Measurements from ENCODE around the gene STUB1. TPM values are rescaled to one million over a fixed set of nuclear protein-coding genes. Genes with fewer than 3 reads are reported as not detected.

STUB1 gene
- total and polyA plus RNA-seq, 2 of the 8 experiments (the other 6 are each of a cell fraction or from before 2014, with no cell fraction given): 89.9 to 103 TPM

DNA sequence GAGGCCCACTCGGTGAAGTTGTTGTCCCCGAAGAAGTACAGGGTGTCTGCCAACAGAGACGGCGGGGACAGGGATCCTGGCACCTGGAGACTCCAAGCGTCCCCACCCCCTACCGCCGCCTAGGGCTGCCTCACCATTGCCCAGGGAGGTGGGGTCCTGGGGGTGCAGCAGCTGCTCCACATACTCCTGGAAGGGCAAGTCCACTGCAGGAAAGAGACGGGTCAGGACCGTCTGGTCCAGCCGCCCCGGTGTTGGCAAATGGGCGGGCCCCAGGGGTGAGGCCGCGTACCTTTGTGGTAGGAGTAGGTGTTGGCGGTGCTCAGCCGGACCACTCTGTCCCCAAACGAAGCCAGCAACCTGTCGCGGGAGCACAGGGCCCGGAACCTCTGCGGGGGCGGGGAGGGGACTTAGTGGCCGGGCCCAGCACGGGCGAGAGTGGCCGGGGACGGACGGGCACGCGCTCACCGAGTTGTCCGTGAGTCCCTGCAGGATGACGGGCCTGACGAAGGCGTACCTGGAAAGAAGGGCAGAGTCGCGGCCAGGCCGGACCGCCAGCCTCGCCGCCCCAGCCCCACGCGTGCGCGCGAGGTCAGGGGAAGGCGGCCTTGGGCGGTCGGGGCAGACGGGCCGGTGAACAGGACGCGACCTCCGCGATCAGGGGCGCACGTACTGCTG lies 3.3 kb downstream of the STUB1 start (continued):
- TF ChIP-seq CHD7 (IDR thresholded peaks at IDR 0.05; ENCODE audit: insufficient replicate concordance, low read length) (no peak), BACH1 (IDR thresholded peaks at IDR 0.05; ENCODE audit: low read length) (0 out of 2 replicates have a peak, but pooled peaks have one; percentile 19), CTBP2 (IDR thresholded peaks at IDR 0.05; ENCODE audit: borderline replicate concordance, insufficient read depth, insufficient read length, low read length) (no peak), SIN3A (conservative IDR thresholded peaks at IDR 0.05 in 1 of 2, IDR thresholded peaks at IDR 0.05 in 1 of 2; ENCODE audit: low read depth in 1 of 2, low read length in 2 of 2) (0 out of 4 replicates have a peak, but pooled peaks of 1 of the 2 experiments have one; percentile 19), KDM5A (IDR thresholded peaks at IDR 0.05; ENCODE audit: low read length) (0 out of 2 replicates have a peak, but pooled peaks have one; percentile 38)
- TF ChIP-seq, protein P1, sequence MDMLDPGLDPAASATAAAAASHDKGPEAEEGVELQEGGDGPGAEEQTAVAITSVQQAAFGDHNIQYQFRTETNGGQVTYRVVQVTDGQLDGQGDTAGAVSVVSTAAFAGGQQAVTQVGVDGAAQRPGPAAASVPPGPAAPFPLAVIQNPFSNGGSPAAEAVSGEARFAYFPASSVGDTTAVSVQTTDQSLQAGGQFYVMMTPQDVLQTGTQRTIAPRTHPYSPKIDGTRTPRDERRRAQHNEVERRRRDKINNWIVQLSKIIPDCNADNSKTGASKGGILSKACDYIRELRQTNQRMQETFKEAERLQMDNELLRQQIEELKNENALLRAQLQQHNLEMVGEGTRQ (IDR thresholded peaks at IDR 0.05; ENCODE audit: low read length): 0 out of 2 replicates have a peak, but pooled peaks have one; percentile 1
